WTC11 (cell line): ENCODE data around the gene TULP3.

ENCODE experiments used
- HMGA2 ChIP-seq: fragments of 250-450 bp; sonication (Bioruptor Pico); IDR thresholded peaks from 2 replicates; pipeline ENCODE4 v1.4.0; 2021; ENCODE audit warnings: mild to moderate bottlenecking, moderate library complexity
- TF ChIP-seq, protein P1 (sequence below): sonication (generic); formaldehyde crosslinking; conservative IDR thresholded peaks from 2 replicates; pipeline ENCODE4 v1.8.1; 2022; ENCODE audit warnings: mild to moderate bottlenecking, missing genetic modification reagents
- TF ChIP-seq, protein P2 (sequence below): fragments of 200-600 bp; IDR thresholded peaks from 2 replicates; pipeline ENCODE4 v1.8.0; 2022; ENCODE audit warnings: antibody characterized with exemption

DNA sequence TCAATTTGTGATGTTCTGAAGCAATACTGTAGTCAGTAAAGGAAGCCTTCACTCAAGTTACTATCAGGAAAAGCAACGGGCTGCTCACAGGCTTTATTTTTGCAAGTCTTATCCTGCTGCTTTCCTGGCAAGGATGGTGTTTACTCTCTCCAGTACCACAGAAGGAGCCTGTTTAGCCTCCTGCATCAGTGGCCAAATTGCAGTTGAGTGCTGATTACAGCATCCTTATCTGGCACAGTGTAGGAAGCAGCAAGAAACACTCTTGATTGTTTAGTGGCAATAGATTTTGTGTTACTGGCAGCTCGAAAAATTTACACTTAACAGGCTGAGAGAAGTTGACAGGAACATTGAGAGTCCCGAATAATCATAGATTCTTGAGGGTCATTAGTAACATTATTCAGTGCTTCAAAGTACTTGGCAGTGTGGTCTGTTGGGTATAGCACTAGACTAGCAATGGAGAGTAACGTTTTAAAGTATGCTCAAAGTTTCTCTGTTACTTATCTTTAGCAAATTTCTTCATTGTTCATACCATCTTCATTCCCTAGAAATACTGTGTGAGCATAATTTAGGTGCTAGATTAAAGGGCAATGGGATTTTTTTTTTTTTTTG lies 11.7 kb downstream of the TULP3 start:
- TF ChIP-seq, protein P1, sequence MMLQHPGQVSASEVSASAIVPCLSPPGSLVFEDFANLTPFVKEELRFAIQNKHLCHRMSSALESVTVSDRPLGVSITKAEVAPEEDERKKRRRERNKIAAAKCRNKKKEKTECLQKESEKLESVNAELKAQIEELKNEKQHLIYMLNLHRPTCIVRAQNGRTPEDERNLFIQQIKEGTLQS (CRISPR knock-in tag) = no peak
- TF ChIP-seq, protein P2, sequence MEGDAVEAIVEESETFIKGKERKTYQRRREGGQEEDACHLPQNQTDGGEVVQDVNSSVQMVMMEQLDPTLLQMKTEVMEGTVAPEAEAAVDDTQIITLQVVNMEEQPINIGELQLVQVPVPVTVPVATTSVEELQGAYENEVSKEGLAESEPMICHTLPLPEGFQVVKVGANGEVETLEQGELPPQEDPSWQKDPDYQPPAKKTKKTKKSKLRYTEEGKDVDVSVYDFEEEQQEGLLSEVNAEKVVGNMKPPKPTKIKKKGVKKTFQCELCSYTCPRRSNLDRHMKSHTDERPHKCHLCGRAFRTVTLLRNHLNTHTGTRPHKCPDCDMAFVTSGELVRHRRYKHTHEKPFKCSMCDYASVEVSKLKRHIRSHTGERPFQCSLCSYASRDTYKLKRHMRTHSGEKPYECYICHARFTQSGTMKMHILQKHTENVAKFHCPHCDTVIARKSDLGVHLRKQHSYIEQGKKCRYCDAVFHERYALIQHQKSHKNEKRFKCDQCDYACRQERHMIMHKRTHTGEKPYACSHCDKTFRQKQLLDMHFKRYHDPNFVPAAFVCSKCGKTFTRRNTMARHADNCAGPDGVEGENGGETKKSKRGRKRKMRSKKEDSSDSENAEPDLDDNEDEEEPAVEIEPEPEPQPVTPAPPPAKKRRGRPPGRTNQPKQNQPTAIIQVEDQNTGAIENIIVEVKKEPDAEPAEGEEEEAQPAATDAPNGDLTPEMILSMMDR = no peak
- no peak for TF ChIP-seq HMGA2 (CRISPR knock-in tag)
